ENCODE results near the gene TVP23A.

- TF ChIP-seq CTCF (IDR thresholded peaks at IDR 0.05; ENCODE audit: poor library complexity, severe bottlenecking): no peak
- no peak for TF ChIP-seq EZH2 (IDR thresholded peaks at IDR 0.05; ENCODE audit: borderline replicate concordance, insufficient read depth, low read length, poor library complexity, severe bottlenecking)
- no peak for TF ChIP-seq SMC3 (conservative IDR thresholded peaks at IDR 0.05; ENCODE audit: poor library complexity)
- TF ChIP-seq RAD21 (conservative IDR thresholded peaks at IDR 0.05): no peak
- TF ChIP-seq REST (IDR thresholded peaks at IDR 0.05; ENCODE audit: borderline replicate concordance): no peak
- TF ChIP-seq POLR2AphosphoS5 (IDR thresholded peaks at IDR 0.05): no peak
- no peak for TF ChIP-seq EP300 (conservative IDR thresholded peaks at IDR 0.05; ENCODE audit: poor library complexity, severe bottlenecking)
- TF ChIP-seq MXI1 (conservative IDR thresholded peaks at IDR 0.05; ENCODE audit: poor library complexity, severe bottlenecking): no peak
These were observed 77.8 kb downstream of the TVP23A start for GRCh38 chr16:10740845-10741208.
